Body of pancreas (tissue), 4 donors: Measurements from ENCODE around the gene CLIC3. TPM values are rescaled to one million over a fixed set of nuclear protein-coding genes. Genes with fewer than 3 reads are reported as not detected.
"Not testable (repeated sequence)": the region's sequence is repeated elsewhere in the genome, so short reads cannot be mapped to it uniquely, and the experiment has no call there.

Source experiments
- ATAC-seq: fragments of 150-250 bp; one replicate; pipeline ENCODE4 v1.9.1; 2016
- DNase-seq, 4 donors: peaks; one replicate each; pipeline ENCODE4 v3.0.0-alpha.2; 2019
- H3K27ac ChIP-seq, 4 donors: fragments of 200-600 bp; sonication (generic); 1 replicate in 3 of 4; 2 replicates in 1 of 4; pipeline versions ENCODE4 v1.5.1 to v1.6.1; 2016 to 2019; ENCODE audit warnings: mild to moderate bottlenecking in 1 of 4, mixed read lengths in 1 of 4, moderate library complexity in 1 of 4
- H3K27me3 ChIP-seq, 2 donors: fragments of 200-600 bp; sonication (generic); one replicate each; pipeline ENCODE4 v1.6.0; 2016; ENCODE audit warnings: mild to moderate bottlenecking in 1 of 2
- H3K36me3 ChIP-seq, 2 donors: fragments of 200-600 bp; sonication (generic); replicated peaks in 1 of 2; 2 replicates each; pipeline ENCODE4 v1.5.1; 2016; ENCODE audit warnings: low read depth in 2 of 2; ENCODE audit not compliant: insufficient read depth in 1 of 2
- H3K4me1 ChIP-seq: fragments of 200-600 bp; sonication (generic); one replicate; pipeline ENCODE4 v1.6.0; 2016
- H3K4me3 ChIP-seq, 2 donors: fragments of 200-600 bp; sonication (generic); 1 replicate in 1 of 2; 2 replicates in 1 of 2; pipeline ENCODE4 v1.5.1; 2016 to 2019
- H3K9me3 ChIP-seq, 3 donors: fragments of 200-600 bp; sonication (generic); 1 replicate in 2 of 3; 2 replicates in 1 of 3; pipeline ENCODE4 v1.5.1; 2016
- POLR2A ChIP-seq, 3 donors: fragments of 450-650 bp; IDR thresholded peaks; one replicate each; pipeline ENCODE4 v1.6.1; 2016; ENCODE audit warnings: antibody characterized with exemption in 3 of 3, mild to moderate bottlenecking in 2 of 3
- WGBS, 2 donors: methylation state at CpG; one replicate each; pipeline ENCODE4 v1.1.5; 2017; 5-methylcytosine and 5-hydroxymethylcytosine counted together
- intact Hi-C: fragments of 100-400 bp; cut with DNase I; formaldehyde crosslinking; loops from one replicate; pipeline ENCODE4 v1.15.1; 2023
- total RNA-seq, 2 donors: library from RNA; depleted of rRNA; stranded (reverse); fragments of >200 nt; gene quantifications; one replicate each; pipeline ENCODE4 v1.1.0, GENCODE V29; 2016
- TF ChIP-seq, protein P1 (sequence below), 7 experiments: fragments of 450-650 bp in 4 of 7; fragments of 200-600 bp in 3 of 7; sonication (generic) in 3 of 7; IDR thresholded peaks; one replicate each; pipeline ENCODE4 v1.5.1; 2016 to 2019; ENCODE audit warnings: antibody characterized with exemption in 7 of 7

The CLIC3 gene
- total RNA-seq, 2 donors from 2014 or later = 2.0 TPM; not detected in 1

- DNase-seq (no peak), ATAC-seq (no peak)
- peaks cover 13% of the 10 kb centered on the region for H3K4me1 ChIP-seq
- intact Hi-C loops = loop anchor here (5.0 kb wide), 1 partner anchor 249 kb away; no protein-coding TSS in a partner anchor
- 17 to 76% methylated on average over 2 to 8 of the region's 8 CpGs for WGBS, 2 donors
- no peak overlapping the region for H3K27ac ChIP-seq
- no peaks in the 10 kb centered on the region for H3K9me3 ChIP-seq
- no peak for TF ChIP-seq POLR2A (IDR thresholded peaks at IDR 0.05)
- TF ChIP-seq, protein P1, sequence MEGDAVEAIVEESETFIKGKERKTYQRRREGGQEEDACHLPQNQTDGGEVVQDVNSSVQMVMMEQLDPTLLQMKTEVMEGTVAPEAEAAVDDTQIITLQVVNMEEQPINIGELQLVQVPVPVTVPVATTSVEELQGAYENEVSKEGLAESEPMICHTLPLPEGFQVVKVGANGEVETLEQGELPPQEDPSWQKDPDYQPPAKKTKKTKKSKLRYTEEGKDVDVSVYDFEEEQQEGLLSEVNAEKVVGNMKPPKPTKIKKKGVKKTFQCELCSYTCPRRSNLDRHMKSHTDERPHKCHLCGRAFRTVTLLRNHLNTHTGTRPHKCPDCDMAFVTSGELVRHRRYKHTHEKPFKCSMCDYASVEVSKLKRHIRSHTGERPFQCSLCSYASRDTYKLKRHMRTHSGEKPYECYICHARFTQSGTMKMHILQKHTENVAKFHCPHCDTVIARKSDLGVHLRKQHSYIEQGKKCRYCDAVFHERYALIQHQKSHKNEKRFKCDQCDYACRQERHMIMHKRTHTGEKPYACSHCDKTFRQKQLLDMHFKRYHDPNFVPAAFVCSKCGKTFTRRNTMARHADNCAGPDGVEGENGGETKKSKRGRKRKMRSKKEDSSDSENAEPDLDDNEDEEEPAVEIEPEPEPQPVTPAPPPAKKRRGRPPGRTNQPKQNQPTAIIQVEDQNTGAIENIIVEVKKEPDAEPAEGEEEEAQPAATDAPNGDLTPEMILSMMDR (IDR thresholded peaks at IDR 0.05) = no peak
- H3K27me3 ChIP-seq = no peaks in the 10 kb centered on the region
- H3K4me3 ChIP-seq = no peak overlapping the region
- H3K36me3 ChIP-seq = no peaks in the 10 kb centered on the region
These were observed 39.6 kb upstream of the CLIC3 start for GRCh38 chr9:137035937-137036336.

- no peaks in the 10 kb centered on the region for H3K9me3 ChIP-seq
- H3K4me1 ChIP-seq = peaks cover 13% of the 10 kb centered on the region
- TF ChIP-seq POLR2A (IDR thresholded peaks at IDR 0.05) = no peak
- TF ChIP-seq, protein P1 (IDR thresholded peaks at IDR 0.05) = no peak
- no peaks in the 10 kb centered on the region for H3K36me3 ChIP-seq
- no peak overlapping the region for H3K27ac ChIP-seq
- no peak overlapping the region for H3K4me3 ChIP-seq
- no peaks in the 10 kb centered on the region for H3K27me3 ChIP-seq
- no peak for ATAC-seq
- intact Hi-C loops = loop anchor here (5.0 kb wide), 1 partner anchor 248 kb away; no protein-coding TSS in a partner anchor
- DNase-seq = no peak
- WGBS, 2 donors = 30% methylated on average over 9 of the region's 9 CpGs; no CpG with 5 or more reads in 1 of the 2 donors
These were observed 39.1 kb upstream of the CLIC3 start for GRCh38 chr9:137035507-137035834.

DNA sequence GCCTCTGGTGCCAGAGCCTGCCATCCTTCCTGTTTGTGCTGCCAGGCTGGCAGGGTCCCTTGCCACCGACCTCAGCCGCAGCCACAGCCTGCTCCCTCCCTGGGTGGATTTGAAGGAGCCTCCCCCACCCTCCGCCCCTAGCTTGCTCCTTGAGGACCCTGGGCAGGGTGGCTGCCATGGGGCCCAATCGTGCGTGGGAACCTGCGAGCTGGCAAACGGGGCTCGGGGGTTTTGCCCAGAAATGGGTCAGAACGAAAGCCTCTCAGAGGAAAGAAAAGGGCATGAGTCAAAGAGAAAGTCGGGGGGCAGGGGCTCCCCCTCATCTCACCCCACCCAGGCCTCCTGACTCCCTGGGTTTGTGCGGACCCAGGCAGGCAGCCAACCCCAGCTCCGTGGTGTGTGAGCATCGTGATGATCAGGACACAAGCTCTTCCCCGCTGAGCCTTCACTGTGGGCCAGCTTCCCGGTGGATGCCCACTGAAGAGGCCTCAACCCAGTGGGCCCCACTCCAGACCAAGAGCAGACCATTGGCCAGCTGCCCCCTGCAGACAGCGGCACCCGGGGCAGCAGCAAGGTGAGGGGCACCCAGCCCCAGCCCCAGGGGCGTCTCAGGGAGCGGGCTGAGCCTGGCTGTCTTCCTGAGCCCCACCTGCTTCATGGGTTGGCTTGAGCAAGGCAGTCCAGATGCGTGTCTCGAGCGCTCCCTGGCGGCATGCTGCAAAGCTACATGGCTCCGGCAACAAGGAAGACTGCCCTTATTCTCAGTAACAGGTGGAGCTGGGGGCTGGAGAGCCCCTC is 38.5 kb upstream of the CLIC3 start:
- intact Hi-C loops = loop anchor here (5.0 kb wide), 1 partner anchor 248 kb away; no protein-coding TSS in a partner anchor
- no peaks in the 10 kb centered on the region for H3K27me3 ChIP-seq
- peak; percentile 88 for ATAC-seq
- H3K36me3 ChIP-seq = no peaks in the 10 kb centered on the region
- peak; percentile 79 to 85 (median 80) for DNase-seq
- no peak overlapping the region for H3K27ac ChIP-seq
- 10 to 13% methylated on average over 13 to 23 of the region's 24 CpGs for WGBS, 2 donors
- H3K4me3 ChIP-seq = no peak overlapping the region
- TF ChIP-seq POLR2A (IDR thresholded peaks at IDR 0.05) = no peak
- TF ChIP-seq, protein P1 (IDR thresholded peaks at IDR 0.05) = peak; percentile 84 to 92 (median 90)
- H3K4me1 ChIP-seq = peaks cover 13% of the 10 kb centered on the region
- H3K9me3 ChIP-seq = no peaks in the 10 kb centered on the region

DNA sequence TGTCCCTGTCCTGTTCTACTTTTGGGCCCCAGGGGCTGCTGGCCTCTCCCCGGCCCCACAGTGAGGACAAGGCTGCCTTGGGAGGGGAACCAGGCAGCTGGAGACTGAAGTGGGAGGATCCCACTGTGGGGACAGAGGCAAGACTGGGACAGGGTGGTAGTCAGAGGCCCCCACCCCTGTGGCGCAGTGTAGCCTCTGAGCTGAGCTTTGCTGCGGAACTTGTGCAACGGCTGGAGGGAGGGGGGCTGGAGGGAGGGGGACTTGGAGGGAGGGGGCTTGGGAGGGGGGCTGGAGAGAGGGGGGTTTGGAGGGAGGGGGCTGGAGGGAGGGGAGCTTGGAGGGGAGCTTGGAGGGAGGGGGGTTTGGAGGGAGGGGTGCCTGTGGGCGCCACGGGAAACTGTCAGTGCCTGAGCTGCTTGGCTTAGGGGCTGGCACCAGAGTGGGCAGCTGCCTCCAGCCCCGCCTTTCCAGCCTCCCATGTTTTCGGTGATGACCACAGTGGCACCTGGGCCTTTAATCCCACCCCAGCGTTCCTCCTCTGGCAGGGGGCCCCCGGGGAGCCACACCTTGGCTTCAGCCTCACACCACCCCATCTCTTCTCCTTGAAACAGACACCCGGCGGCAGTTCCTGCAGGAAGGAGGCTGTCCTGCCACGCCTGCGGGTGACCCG is 37.8 kb upstream of the CLIC3 start:
- Histone ChIP-seq H3K27ac (no peak overlapping the region), H3K4me3 (no peak overlapping the region), H3K27me3 (no peaks in the 10 kb centered on the region), H3K4me1 (peaks cover 18% of the 10 kb centered on the region), H3K9me3 (no peaks in the 10 kb centered on the region), H3K36me3 (no peaks in the 10 kb centered on the region)
- 43 to 45% methylated on average over 4 to 12 of the region's 15 CpGs for WGBS, 2 donors
- intact Hi-C loops = no loop called here
- TF ChIP-seq, protein P1 (IDR thresholded peaks at IDR 0.05) = no peak
- TF ChIP-seq POLR2A (IDR thresholded peaks at IDR 0.05) = no peak
- ATAC-seq = no peak
- no peak for DNase-seq

GRCh38 chr9:137033481-137033880 is 37.1 kb upstream of the CLIC3 start:
- ATAC-seq, H3K4me3 ChIP-seq, H3K27me3 ChIP-seq, H3K36me3 ChIP-seq, H3K9me3 ChIP-seq, intact Hi-C loops, H3K27ac ChIP-seq, DNase-seq: not testable (repeated sequence)
- H3K4me1 ChIP-seq = peaks cover 25% of the 10 kb centered on the region
- WGBS, 2 donors = 83 to 86% methylated on average over 5 of the region's 5 CpGs
